Small intestine (tissue), 16 donors: ENCODE data around the gene NBEAL2. TPM values are rescaled to one million over a fixed set of nuclear protein-coding genes. Genes with fewer than 3 reads are reported as not detected.
A peak's percentile ranks its signal among the peaks of the same experiment; 100 is the strongest.

Experiments used
- DNase-seq, 2 donors: peaks; one replicate each; pipeline versions ENCODE4 v3.0.0 to v3.0.0-alpha.2; 2013
- FAIRE-seq: peaks from 2 replicates; lab custom pipeline; 2012; peaks lifted over from hg19 to GRCh38; lab: Jason Lieb, UNC
- H3K27ac ChIP-seq, 3 donors: one replicate each; pipeline ENCODE4 v1.5.1; 2013; ENCODE audit warnings: low read length in 2 of 3, mild to moderate bottlenecking in 2 of 3, control low read depth in 1 of 3, inconsistent platforms in 1 of 3, low read depth in 1 of 3, moderate library complexity in 1 of 3
- H3K27me3 ChIP-seq, 3 donors: one replicate each; pipeline ENCODE4 v1.6.1; 2013; ENCODE audit warnings: low read length in 3 of 3, inconsistent platforms in 1 of 3; ENCODE audit not compliant: control insufficient read depth in 3 of 3, insufficient read depth in 3 of 3
- H3K36me3 ChIP-seq, 3 donors: one replicate each; pipeline ENCODE4 v1.6.1; 2013; ENCODE audit warnings: low read length in 3 of 3, inconsistent platforms in 1 of 3, low read depth in 1 of 3, mild to moderate bottlenecking in 1 of 3, moderate library complexity in 1 of 3; ENCODE audit not compliant: control insufficient read depth in 3 of 3, insufficient read depth in 2 of 3
- H3K4me1 ChIP-seq, 3 donors: one replicate each; pipeline ENCODE4 v1.6.1; 2013; ENCODE audit warnings: low read length in 2 of 3, inconsistent platforms in 1 of 3, low read depth in 1 of 3, mild to moderate bottlenecking in 1 of 3, moderate library complexity in 1 of 3; ENCODE audit not compliant: control insufficient read depth in 3 of 3, insufficient read depth in 2 of 3
- H3K4me3 ChIP-seq, 3 donors: one replicate each; pipeline ENCODE4 v1.5.1; 2013; ENCODE audit warnings: low read length in 3 of 3, control low read depth in 1 of 3, inconsistent platforms in 1 of 3, low read depth in 1 of 3, mild to moderate bottlenecking in 1 of 3, moderate library complexity in 1 of 3
- H3K9me3 ChIP-seq, 2 donors: one replicate each; pipeline ENCODE4 v1.6.1; 2013; ENCODE audit warnings: low read depth in 1 of 2, low read length in 1 of 2; ENCODE audit not compliant: control insufficient read depth in 2 of 2, insufficient read depth in 1 of 2
- WGBS, 3 donors: extraction: QIAGEN DNeasy Blood & Tissue Kit; methylation state at CpG; one replicate each; pipeline ENCODE4 v1.1.7; 2013; 5-methylcytosine and 5-hydroxymethylcytosine counted together
- long read RNA-seq, 10 donors: transcript quantifications; one replicate each; lab custom pipeline, GENCODE V29; 2026
- polyA plus RNA-seq, 4 donors: library from polyadenylated mRNA; stranded (reverse) in 3 of 4; unstranded in 1 of 4; fragments of 200-250 nt in 3 of 4; fragments of 120-200 nt in 1 of 4; gene quantifications; one replicate each; pipeline versions ENCODE4 v1.2.1 to v1.2.3, GENCODE V29; 2013
- donor health status: healthy with polysubstance abuse.
- donor health status: control.
- donor health status: control.
- donor health status: Bipolar disorder and iron deficiency.
- donor health status: healthy.

Gene NBEAL2, protein sequence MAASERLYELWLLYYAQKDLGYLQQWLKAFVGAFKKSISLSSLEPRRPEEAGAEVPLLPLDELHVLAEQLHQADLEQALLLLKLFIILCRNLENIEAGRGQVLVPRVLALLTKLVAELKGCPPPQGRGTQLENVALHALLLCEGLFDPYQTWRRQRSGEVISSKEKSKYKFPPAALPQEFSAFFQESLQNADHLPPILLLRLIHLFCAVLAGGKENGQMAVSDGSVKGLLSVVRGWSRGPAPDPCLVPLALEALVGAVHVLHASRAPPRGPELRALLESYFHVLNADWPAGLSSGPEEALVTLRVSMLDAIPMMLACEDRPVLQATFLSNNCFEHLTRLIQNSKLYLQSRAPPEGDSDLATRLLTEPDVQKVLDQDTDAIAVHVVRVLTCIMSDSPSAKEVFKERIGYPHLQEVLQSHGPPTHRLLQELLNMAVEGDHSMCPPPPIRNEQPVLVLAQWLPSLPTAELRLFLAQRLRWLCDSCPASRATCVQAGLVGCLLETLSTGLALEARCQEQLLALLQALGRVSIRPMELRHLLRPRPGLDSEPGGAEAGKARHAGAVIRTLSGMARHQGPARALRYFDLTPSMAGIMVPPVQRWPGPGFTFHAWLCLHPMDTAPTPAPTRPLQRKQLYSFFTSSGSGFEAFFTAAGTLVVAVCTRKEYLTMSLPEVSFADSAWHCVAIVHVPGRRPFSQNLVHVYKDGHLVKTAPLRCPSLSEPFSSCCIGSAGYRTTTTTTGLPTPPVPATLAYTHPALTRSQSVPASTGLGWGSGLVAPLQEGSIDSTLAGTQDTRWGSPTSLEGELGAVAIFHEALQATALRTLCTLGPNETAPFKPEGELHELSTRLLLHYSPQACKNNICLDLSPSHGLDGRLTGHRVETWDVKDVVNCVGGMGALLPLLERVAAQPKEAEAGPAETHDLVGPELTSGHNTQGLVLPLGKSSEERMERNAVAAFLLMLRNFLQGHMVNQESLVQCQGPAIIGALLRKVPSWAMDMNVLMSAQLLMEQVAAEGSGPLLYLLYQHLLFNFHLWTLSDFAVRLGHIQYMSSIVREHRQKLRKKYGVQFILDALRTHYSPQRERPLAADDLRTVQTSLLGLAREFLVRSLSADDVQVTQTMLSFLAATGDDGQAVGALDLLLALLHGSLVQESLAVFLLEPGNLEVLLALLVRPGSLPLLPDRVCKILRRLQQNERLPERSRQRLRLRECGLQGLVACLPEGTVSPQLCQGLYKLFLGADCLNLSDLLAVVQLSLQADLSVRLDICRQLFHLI (N-terminal part only)
- polyA plus RNA-seq = 10 to 100 TPM; 32.7 to 55.9 (median 44.5) TPM
- long read RNA-seq, donor 1 = 0 reads
- long read RNA-seq, donor 2 = 0 reads
- long read RNA-seq, donor 3, partial matches to known transcripts = 0 of 1 reads
- long read RNA-seq, donor 3, other reads (novel, unspliced or antisense) = 0 of 1 reads
- long read RNA-seq, donor 4 = 0 reads
- long read RNA-seq, donor 5, partial matches to known transcripts = 0 of 1 reads
- long read RNA-seq, donor 5, other reads (novel, unspliced or antisense) = 0 of 1 reads
- long read RNA-seq, donor 6 = 0 reads
- long read RNA-seq, donor 7 = 0 reads
- long read RNA-seq, donor 8 = 0 reads
- long read RNA-seq, donor 9 = 0 reads
- long read RNA-seq, donor 10, partial matches to known transcripts = 0 of 1 reads
- long read RNA-seq, donor 10, other reads (novel, unspliced or antisense) = 0 of 1 reads

DNA sequence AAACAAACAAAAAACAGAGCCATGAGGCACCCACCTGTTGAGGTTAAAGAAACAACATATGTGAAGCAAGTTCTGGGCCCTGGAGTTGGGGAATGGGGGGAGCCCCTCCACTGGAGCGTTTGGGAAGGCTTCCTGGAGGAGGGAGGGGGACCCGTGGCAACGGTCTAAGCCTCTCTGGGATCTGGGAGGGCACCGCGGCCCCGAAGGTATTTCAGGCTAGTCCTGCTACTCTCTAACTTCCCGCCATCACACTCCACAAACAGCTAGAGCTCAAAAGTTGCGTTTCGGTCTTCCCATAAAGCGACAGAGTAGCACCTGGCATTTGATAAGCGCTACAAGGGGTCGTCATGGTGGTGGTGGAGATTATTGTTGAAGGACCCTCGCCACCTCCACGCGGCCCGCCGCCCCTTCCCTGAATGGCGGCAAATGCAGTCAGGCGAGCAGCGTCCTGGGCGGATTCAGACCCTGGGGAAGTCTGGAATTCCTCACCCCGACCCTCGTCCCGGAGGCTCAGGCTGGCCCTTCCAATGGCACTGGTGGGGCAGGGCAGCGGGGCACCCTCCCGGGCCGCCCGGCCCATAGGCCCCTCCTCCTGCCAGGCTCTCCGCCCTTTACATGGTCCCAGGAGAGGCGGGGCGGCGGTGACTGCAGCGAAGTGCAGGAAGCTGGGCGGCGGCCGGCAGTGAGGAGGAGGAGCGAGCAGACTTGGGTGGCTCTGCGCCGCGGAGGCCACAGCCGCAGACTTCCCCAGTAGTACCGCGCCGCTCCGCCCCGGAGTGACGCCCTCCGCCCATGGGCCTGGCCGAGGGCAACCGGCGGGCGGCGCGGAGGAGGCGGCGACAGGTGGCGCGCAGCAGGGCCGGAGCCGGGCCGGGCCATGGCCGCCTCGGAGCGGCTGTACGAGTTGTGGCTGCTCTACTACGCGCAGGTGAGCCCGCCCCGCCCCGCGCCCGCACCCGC lies at the start of gene NBEAL2:
Gene NBEAL2 (plus strand): TSS at position 682 of the 960 bp plus-strand sequence. CDS start 196 bp downstream, at position 878.
- 0 to 1% (median 0%) methylated on average over 35 to 73 of the region's 73 CpGs for WGBS, 3 donors

DNA sequence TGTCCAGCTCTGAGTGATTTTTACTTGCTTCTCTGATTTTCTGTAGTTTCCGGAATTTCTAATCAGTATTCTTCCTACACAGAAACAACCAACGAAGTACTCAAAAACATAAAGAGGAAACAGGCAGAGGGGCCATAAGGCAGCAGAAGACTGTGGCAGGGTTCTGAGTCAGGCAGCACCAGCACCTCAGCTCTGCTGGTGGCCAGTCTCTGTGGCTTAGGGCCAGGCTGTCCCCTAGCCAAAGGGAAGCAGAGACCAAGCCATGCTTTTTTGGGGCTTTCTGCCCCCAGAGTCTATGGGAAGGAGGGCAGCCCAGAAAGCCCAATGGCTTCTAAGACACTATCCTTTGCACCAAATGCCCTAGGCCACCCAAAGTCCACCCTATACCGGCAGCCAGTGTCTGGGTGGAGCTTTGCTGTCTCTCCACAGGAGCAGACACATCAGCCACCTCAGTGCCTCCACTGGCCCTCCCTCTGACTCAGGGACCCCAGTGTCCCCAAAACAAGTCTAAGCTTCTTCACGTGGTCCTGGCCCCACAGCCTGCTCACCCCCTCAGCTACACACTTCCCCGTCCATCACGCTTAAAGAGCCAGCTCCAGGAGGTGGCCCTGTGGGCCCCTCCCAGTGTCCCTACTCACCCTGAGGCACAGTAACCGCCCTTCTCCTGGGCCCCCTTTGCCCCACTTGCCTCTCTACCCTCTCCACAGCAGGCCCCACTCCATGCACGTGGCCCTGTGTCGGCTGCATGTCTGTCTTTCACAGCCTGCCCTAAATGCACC lies 49.1 kb upstream of the NBEAL2 start:
- FAIRE-seq = no peak
- Histone ChIP-seq H3K27ac (peak overlapping the region; percentile 70 to 88 (median 84)), H3K9me3 (peaks cover 0 to 2% of the 10 kb centered on the region in 2 donors), H3K4me1 (peaks cover 43 to 83% (median 48%) of the 10 kb centered on the region in 3 donors), H3K27me3 (no peaks in the 10 kb centered on the region), H3K4me3 (no peak overlapping the region), H3K36me3 (peaks cover under 1 to 80% (median 2%) of the 10 kb centered on the region in 3 donors)
- WGBS, 3 donors = 53 to 60% (median 58%) methylated on average over 9 of the region's 9 CpGs
- peak; percentile 33 to 44 for DNase-seq

More for the DNA sequence above, at the start of gene NBEAL2:
- DNase-seq (peak; percentile 96 to 97), FAIRE-seq (no peak)
- Histone ChIP-seq H3K4me1 (peaks cover 2 to 31% (median 12%) of the 10 kb centered on the region in 3 donors), H3K4me3 (peak within 1 kb of the TSS; percentile 73 to 89 (median 76)), H3K36me3 (peaks cover 0 to 4% (median 4%) of the 10 kb centered on the region in 3 donors), H3K9me3 (no peaks in the 10 kb centered on the region), H3K27me3 (no peaks in the 10 kb centered on the region), H3K27ac (peak within 1 kb of the TSS; percentile 65 to 93 (median 91))

DNA sequence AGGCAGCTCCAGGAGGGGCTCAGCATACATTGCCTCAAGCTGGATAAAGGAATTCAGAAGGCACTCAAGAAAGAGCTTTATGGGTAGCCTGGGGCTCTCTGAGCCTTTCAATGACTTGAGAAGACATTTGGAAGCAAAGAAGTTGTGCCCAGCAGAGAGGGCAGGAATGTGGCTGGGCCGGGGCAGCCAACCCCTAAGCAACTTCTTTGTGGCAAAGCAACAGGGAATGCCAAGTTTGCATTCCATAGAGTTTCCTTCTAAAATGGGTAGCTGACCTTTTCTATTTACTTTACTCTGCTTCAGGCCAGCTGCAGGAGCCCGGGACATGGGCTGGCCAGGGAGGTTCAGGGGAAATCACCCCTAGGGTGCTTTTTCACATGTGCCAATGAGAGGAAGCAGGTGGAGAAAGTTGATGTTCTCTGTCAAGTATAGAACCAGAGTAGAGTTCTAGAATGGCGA lies 48.5 kb upstream of the NBEAL2 start:
- Histone ChIP-seq H3K4me3 (no peak overlapping the region), H3K36me3 (peaks cover 0 to 80% (median under 1%) of the 10 kb centered on the region in 3 donors), H3K27me3 (no peaks in the 10 kb centered on the region), H3K4me1 (peaks cover 45 to 85% (median 48%) of the 10 kb centered on the region in 3 donors), H3K27ac (peak overlapping the region; percentile 74 to 88 (median 84)), H3K9me3 (peaks cover 0 to 2% of the 10 kb centered on the region in 2 donors)
- no peak for DNase-seq
- WGBS, 3 donors = 46 to 62% (median 58%) methylated on average over 3 of the region's 3 CpGs
- no peak for FAIRE-seq

DNA sequence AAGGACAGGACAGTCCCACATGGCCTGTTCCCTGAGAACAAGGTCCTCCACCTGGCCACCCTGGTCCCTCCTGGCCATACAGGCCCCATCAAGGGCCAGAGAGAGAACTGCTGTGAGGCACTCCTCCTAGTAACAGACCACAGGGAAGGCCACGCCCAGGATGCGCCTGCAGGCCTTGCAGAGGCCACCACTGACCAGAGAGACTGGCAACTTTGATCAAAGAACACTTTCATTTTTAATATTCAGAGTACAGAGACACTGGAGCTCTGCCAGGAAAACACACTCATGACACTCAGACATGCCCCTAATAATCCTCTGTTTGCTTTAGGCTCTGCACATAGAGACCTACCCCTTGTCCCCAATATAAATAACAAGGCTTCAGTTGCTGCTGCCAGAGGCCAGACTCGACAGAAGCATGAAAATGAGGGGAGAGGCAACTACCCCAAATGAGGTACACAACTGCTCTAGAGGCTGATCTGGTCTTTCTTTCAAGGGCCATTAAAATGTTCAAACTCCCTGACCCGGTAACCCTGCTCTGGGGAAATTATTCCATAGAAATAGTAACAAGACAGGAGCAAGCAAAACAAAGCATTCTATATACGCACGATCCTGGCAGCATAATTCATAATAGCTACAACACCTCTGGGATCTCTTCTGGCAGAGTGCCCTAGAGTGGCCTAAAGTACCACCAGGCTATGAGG lies 47.7 kb upstream of the NBEAL2 start:
- H3K4me3 ChIP-seq = no peak overlapping the region
- H3K9me3 ChIP-seq = peaks cover 0 to 2% of the 10 kb centered on the region in 2 donors
- H3K27me3 ChIP-seq = no peaks in the 10 kb centered on the region
- 12 to 22% (median 18%) methylated on average over 6 of the region's 6 CpGs for WGBS, 3 donors
- DNase-seq (peak; percentile 83 to 87), FAIRE-seq (no peak)
- peaks cover 47 to 85% (median 48%) of the 10 kb centered on the region in 3 donors for H3K4me1 ChIP-seq
- H3K27ac ChIP-seq = peak overlapping the region; percentile 74 to 88 (median 84)
- H3K36me3 ChIP-seq = peaks cover 0 to 79% (median 0%) of the 10 kb centered on the region in 3 donors

DNA sequence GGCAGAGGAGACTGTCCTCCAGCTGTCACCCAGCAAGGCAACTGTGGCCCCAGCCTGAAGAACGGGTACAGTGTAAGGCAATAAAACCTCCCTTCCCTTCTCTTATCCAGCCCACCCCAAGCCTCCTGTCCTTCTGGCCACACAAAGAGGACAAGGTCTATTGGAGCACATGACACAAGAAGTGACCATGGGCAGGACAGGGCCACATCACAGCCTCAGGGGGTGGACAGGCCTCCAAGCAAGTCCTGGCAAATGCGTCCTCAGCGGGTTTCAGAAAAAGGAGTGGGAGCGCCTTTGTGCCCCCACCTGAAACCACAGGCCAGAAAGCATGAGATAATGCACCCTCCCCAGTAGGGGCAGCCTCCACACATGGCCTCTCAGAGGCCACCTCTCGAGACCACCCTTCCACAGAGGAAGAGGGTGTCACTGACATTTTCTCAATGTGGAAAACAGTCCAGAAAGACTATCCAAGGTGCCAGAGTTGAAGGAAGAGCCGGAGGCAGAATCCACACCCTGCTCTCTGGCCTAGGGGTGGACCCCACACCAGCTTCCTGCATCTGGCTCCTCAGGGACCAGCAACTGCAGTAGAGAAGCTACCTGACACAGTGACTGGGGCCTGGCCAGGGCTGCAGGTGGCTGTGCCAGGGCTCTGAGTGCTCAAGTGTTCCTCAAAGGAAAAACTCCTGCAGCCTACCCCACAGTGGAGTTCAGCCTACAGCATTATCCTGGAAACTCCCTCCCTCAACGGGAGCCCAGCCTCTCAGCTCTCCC lies 46.8 kb upstream of the NBEAL2 start:
- Histone ChIP-seq H3K4me3 (no peak overlapping the region), H3K27ac (peak overlapping the region; percentile 69 to 88 (median 84)), H3K9me3 (peaks cover 0 to 2% of the 10 kb centered on the region in 2 donors), H3K36me3 (peaks cover 0 to 79% (median 2%) of the 10 kb centered on the region in 3 donors), H3K27me3 (no peaks in the 10 kb centered on the region), H3K4me1 (peaks cover 42 to 85% (median 48%) of the 10 kb centered on the region in 3 donors)
- 48 to 57% (median 51%) methylated on average over 7 of the region's 7 CpGs for WGBS, 3 donors
- DNase-seq = peak; percentile 35 to 49
- FAIRE-seq = no peak
